GM23248 (cell line): ENCODE measurements around the gene MRPL10.

Experiments used
- EZH2 ChIP-seq: fragments of 200-600 bp; sonication (generic); IDR thresholded peaks from 2 replicates; pipeline ENCODE4 v1.6.1; 2018; ENCODE audit warnings: antibody characterized with exemption, mild to moderate bottlenecking; ENCODE audit not compliant: insufficient read depth, poor library complexity, severe bottlenecking
- EZH2phosphoT487 ChIP-seq: fragments of 200-600 bp; sonication (generic); IDR thresholded peaks from 2 replicates; pipeline ENCODE4 v1.6.1; 2018; ENCODE audit warnings: antibody characterized with exemption, moderate library complexity, mild to moderate bottlenecking, low read depth; ENCODE audit not compliant: insufficient read depth

- TF ChIP-seq EZH2 (no peak), EZH2phosphoT487 (no peak)
Measured at GRCh38 chr17:47878203-47879027, 47.1 kb upstream of the MRPL10 start.
